Myocyte (in vitro differentiated cells): ENCODE data around the gene ZNF670. TPM values are rescaled to one million over a fixed set of nuclear protein-coding genes. Genes with fewer than 3 reads are reported as not detected.

ENCODE experiments used
- DNase-seq: peaks from one replicate; pipeline ENCODE4 v3.0.0-alpha.2; 2012; ENCODE audit warnings: low read depth
- total RNA-seq: library from RNA; depleted of rRNA; stranded (reverse); fragments of >200 nt; gene quantifications from 2 replicates; pipeline ENCODE4 v1.2.3, GENCODE V29; 2014

ZNF670 gene
- total RNA-seq, 1 donor from 2014 or later = 1.4 TPM

- DNase-seq = no peak
Measured at GRCh38 chr1:247104965-247105364, 26.4 kb upstream of the ZNF670 start.

- peak; percentile 98 for DNase-seq
Measured at GRCh38 chr1:247103859-247104591, 25.4 kb upstream of the ZNF670 start, which contains the start of gene ZNF669. TSS of gene ZNF669 (minus strand) at chr1:247104356. CDS start at chr1:247104199, 157 bp downstream.

GRCh38 chr1:247102381-247102780 lies 23.8 kb upstream of the ZNF670 start:
- DNase-seq = no peak

- no peak for DNase-seq
Measured at GRCh38 chr1:247100676-247101279, 22.2 kb upstream of the ZNF670 start.

GRCh38 chr1:247096958-247097357 lies 18.3 kb upstream of the ZNF670 start:
- DNase-seq = no peak

GRCh38 chr1:247096544-247096943 lies 17.9 kb upstream of the ZNF670 start:
- DNase-seq = no peak

GRCh38 chr1:247096112-247096511 lies 17.5 kb upstream of the ZNF670 start:
- no peak for DNase-seq

GRCh38 chr1:247090455-247090854 lies 11.8 kb upstream of the ZNF670 start:
- DNase-seq = no peak

GRCh38 chr1:247089616-247090375 lies 11.2 kb upstream of the ZNF670 start:
- no peak for DNase-seq

GRCh38 chr1:247088967-247089366 lies 10.4 kb upstream of the ZNF670 start:
- DNase-seq = no peak

- no peak for DNase-seq
Measured at GRCh38 chr1:247087256-247087655, 8.6 kb upstream of the ZNF670 start.

- DNase-seq = no peak
Measured at GRCh38 chr1:247085310-247085709, 6.7 kb upstream of the ZNF670 start.

GRCh38 chr1:247084771-247085170 lies 6.2 kb upstream of the ZNF670 start:
- DNase-seq = no peak

GRCh38 chr1:247079141-247079874 lies 697 bp upstream of the ZNF670 start:
- DNase-seq = no peak

GRCh38 chr1:247077876-247078257 lies 744 bp downstream of the ZNF670 start:
- no peak for DNase-seq

GRCh38 chr1:247077213-247077612 lies 1.4 kb downstream of the ZNF670 start:
- DNase-seq = no peak

GRCh38 chr1:247070645-247071044 lies 8.0 kb downstream of the ZNF670 start:
- DNase-seq = no peak

- no peak for DNase-seq
Measured at GRCh38 chr1:247064304-247064703, 14.3 kb downstream of the ZNF670 start.

GRCh38 chr1:247060771-247061170 lies 17.8 kb downstream of the ZNF670 start:
- DNase-seq = no peak

GRCh38 chr1:247056071-247056470 lies 22.5 kb downstream of the ZNF670 start:
- DNase-seq = peak; percentile 2

GRCh38 chr1:247054992-247055415 lies 23.6 kb downstream of the ZNF670 start:
- DNase-seq = peak; percentile 28
